ENCODE data around the gene COL5A1. TPM values are rescaled to one million over a fixed set of nuclear protein-coding genes. Genes with fewer than 3 reads are reported as not detected.
A peak's percentile ranks its signal among the peaks of the same experiment; 100 is the strongest.
"Not testable (repeated sequence)": the region's sequence is repeated elsewhere in the genome, so short reads cannot be mapped to it uniquely, and the experiment has no call there.

COL5A1 gene
- polyA plus RNA-seq, 3 donors from 2014 or later, result not detected

GRCh38 chr9:134702291-134702690 is 60.7 kb downstream of the COL5A1 start:
- Mint-ChIP-seq H3K4me1 (no peaks in the 10 kb centered on the region), H3K27ac (no peak overlapping the region), H3K4me3 (no peak overlapping the region)

DNA sequence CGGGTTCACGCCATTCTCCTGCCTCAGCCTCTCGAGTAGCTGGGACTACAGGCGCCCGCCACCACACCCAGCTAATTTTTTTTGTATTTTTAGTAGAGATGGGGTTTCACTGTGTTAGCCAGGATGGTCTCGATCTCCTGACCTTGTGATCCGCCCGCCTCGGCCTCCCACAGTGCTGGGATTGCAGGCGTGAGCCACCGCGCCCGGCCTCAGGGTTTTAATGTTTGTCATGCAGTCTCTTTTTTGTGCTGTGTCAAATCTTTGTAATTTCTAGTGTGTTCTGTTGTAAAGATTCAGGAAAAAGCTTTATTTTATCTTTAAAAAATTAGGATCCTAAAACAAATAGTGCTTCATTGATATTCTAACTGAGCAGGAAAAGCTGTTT is 62.1 kb downstream of the COL5A1 start:
- not testable (repeated sequence) for H3K9me3 Mint-ChIP-seq; H3K4me3 Mint-ChIP-seq; H3K27me3 Mint-ChIP-seq (ENCODE audit: low read depth in 3 of 3); H3K36me3 Mint-ChIP-seq; DNase-seq; H3K4me1 Mint-ChIP-seq; H3K27ac Mint-ChIP-seq

More at GRCh38 chr9:134702291-134702690, 60.7 kb downstream of the COL5A1 start:
- H3K36me3 Mint-ChIP-seq, result no peaks in the 10 kb centered on the region
- H3K9me3 Mint-ChIP-seq, result no peaks in the 10 kb centered on the region
- peaks cover 0 to 4% (median 0%) of the 10 kb centered on the region in 3 donors for H3K27me3 Mint-ChIP-seq (ENCODE audit: low read depth in 3 of 3)
- no peak for DNase-seq

DNA sequence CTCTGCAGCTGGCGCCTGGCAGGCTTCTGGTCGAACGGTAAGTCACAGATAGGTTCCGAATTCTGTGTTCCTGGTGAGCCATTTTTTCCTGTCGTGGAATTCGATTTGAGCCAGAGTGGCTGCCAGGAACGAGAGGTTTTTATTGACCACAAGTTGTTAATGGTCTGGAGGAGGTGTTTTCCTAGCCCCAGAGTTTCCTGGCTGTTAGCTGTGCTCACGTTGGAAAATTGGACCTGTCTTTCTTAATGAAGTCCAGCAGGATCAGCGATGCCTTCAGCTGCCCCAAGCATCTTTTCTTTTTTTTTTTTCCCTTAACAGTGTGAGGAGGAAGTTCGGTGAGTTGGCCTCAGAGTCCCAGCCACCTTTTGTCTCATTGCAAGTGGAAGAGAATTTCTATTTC is 62.9 kb downstream of the COL5A1 start:
- Mint-ChIP-seq H3K27ac (no peak overlapping the region), H3K4me1 (no peaks in the 10 kb centered on the region), H3K27me3 (ENCODE audit: low read depth in 3 of 3) (peaks cover 0 to 4% (median 0%) of the 10 kb centered on the region in 3 donors), H3K4me3 (no peak overlapping the region), H3K36me3 (no peaks in the 10 kb centered on the region), H3K9me3 (no peaks in the 10 kb centered on the region)
- DNase-seq, result no peak

GRCh38 chr9:134705786-134706185 is 64.2 kb downstream of the COL5A1 start:
- Mint-ChIP-seq H3K9me3 (no peaks in the 10 kb centered on the region), H3K27me3 (ENCODE audit: low read depth in 3 of 3) (peaks cover 0 to 4% (median 0%) of the 10 kb centered on the region in 3 donors), H3K4me3 (no peak overlapping the region), H3K36me3 (no peaks in the 10 kb centered on the region), H3K4me1 (no peaks in the 10 kb centered on the region), H3K27ac (no peak overlapping the region)
- no peak for DNase-seq

GRCh38 chr9:134706522-134706921 is 64.9 kb downstream of the COL5A1 start:
- DNase-seq, result no peak
- H3K4me1 Mint-ChIP-seq, result no peaks in the 10 kb centered on the region
- H3K27ac Mint-ChIP-seq, result no peak overlapping the region
- H3K36me3 Mint-ChIP-seq, result no peaks in the 10 kb centered on the region
- H3K9me3 Mint-ChIP-seq, result no peaks in the 10 kb centered on the region
- H3K4me3 Mint-ChIP-seq, result no peak overlapping the region
- H3K27me3 Mint-ChIP-seq (ENCODE audit: low read depth in 3 of 3), result peaks cover 0 to 4% (median 0%) of the 10 kb centered on the region in 3 donors

- Mint-ChIP-seq H3K4me1 (peaks cover 0 to 2% of the 10 kb centered on the region in 2 donors), H3K4me3 (no peak overlapping the region), H3K27me3 (ENCODE audit: low read depth in 3 of 3) (peaks cover 0 to 4% (median 0%) of the 10 kb centered on the region in 3 donors), H3K27ac (no peak overlapping the region), H3K36me3 (no peaks in the 10 kb centered on the region), H3K9me3 (no peaks in the 10 kb centered on the region)
- no peak for DNase-seq
Measured at GRCh38 chr9:134707031-134707680, 65.6 kb downstream of the COL5A1 start.

DNA sequence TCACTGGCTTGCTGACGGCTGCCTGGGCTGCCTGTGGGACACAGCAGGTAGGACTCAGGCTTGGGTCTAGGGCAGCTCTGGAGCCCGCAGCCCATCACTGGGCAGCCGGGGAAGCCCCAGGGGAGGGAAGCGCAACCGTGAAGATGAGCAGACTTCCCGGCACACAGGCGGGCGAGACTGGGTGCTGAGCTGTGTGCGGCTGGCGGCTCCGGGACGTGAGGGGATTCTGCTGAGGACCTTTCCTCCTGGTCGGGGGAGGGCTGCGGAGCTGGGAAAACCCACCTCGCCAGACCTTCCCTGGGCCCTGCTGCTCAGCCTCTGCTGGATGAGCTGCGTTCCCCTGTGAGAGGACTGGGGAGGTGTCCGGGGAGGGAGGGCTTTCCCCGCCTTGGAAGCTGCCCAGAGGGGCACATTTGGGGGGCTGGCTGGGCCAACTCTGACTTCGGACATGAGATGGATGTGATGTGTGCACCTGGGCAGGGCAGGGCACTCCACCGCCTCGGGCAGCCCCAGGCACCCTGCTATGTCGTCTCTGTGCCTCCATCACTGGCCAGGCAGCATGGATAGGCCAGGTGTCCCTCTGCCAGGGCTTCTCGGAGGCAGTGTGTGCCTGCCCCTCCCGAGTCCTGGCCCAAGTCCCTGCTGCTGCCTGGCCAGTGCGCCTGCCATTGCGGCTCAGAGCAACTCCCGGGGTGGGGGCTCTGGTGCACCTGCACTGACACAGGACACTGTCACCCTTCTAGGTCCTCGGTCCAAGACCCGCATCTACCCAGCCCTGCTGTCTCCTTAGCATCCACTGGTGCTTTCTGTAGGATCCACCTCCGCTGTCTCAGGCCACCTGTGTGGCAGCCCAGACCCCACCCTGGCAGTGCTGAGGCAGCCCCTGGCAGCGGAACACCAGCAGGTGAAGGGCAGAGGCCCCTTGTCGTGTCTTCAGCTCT is 66.4 kb downstream of the COL5A1 start:
- no peaks in the 10 kb centered on the region for H3K36me3 Mint-ChIP-seq

DNA sequence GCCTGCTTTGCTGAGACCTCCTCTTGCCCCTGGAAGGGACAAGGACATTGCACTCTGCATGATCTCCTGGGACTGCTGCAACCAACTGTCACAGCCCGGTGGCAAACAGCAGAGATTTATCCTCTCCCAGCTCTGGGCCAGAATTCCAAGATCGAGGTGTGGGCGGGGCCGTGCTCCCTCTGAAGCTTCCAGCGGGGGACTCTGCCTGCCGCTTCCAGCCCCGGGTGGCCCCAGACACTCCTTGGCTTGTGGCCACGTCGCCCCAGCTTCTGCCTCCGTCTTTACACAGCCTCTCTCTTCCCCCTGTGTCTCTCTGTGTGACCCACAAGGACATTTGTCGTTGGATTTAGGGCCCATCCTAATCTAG is 67.1 kb downstream of the COL5A1 start:
- DNase-seq, result no peak
- no peak overlapping the region for H3K27ac Mint-ChIP-seq
- peaks cover 0 to 3% (median 1%) of the 10 kb centered on the region in 6 donors for H3K9me3 Mint-ChIP-seq
- peaks cover 2 to 3% (median 2%) of the 10 kb centered on the region in 3 donors for H3K27me3 Mint-ChIP-seq (ENCODE audit: low read depth in 3 of 3)
- H3K4me3 Mint-ChIP-seq, result no peak overlapping the region
- H3K4me1 Mint-ChIP-seq, result peaks cover 9 to 13% of the 10 kb centered on the region in 2 donors
- peaks cover 0 to 4% (median 0%) of the 10 kb centered on the region in 3 donors for H3K36me3 Mint-ChIP-seq

More for the DNA sequence above, 66.4 kb downstream of the COL5A1 start:
- Mint-ChIP-seq H3K9me3 (no peaks in the 10 kb centered on the region), H3K27me3 (ENCODE audit: low read depth in 3 of 3) (peaks cover 0 to 3% (median 0%) of the 10 kb centered on the region in 3 donors), H3K4me1 (peaks cover 2 to 6% of the 10 kb centered on the region in 2 donors), H3K4me3 (no peak overlapping the region), H3K27ac (no peak overlapping the region)
- no peak for DNase-seq

- Mint-ChIP-seq H3K36me3 (peaks cover 0 to 4% (median 4%) of the 10 kb centered on the region in 3 donors), H3K27me3 (ENCODE audit: low read depth in 3 of 3) (peaks cover 5 to 10% (median 8%) of the 10 kb centered on the region in 3 donors), H3K9me3 (peaks cover 2 to 7% (median 5%) of the 10 kb centered on the region in 6 donors), H3K4me3 (no peak overlapping the region), H3K4me1 (peaks cover 17 to 18% of the 10 kb centered on the region in 2 donors), H3K27ac (no peak overlapping the region)
- DNase-seq, result no peak
Measured at GRCh38 chr9:134709512-134710270, 68.1 kb downstream of the COL5A1 start.

DNA sequence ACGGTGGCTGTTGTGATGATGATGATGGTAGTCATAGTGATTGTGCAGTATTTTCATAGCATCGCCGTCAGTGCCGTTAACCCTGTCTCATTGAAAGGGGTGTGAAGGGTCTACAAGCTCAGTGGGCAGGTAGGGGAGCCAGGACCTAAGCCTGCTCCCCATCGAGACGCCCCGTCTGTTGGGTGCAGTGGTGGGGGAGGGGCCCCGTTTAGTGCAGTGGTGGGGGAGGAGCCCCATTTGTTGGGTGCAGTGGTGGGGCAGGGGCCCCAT is 68.6 kb downstream of the COL5A1 start:
- peaks cover 7 to 10% (median 9%) of the 10 kb centered on the region in 3 donors for H3K27me3 Mint-ChIP-seq (ENCODE audit: low read depth in 3 of 3)
- H3K9me3 Mint-ChIP-seq, result peaks cover 2 to 7% (median 5%) of the 10 kb centered on the region in 6 donors
- H3K36me3 Mint-ChIP-seq, result peaks cover 0 to 4% (median 4%) of the 10 kb centered on the region in 3 donors
- H3K4me3 Mint-ChIP-seq, result no peak overlapping the region
- no peak for DNase-seq
- no peak overlapping the region for H3K27ac Mint-ChIP-seq
- H3K4me1 Mint-ChIP-seq, result peaks cover 17 to 18% of the 10 kb centered on the region in 2 donors

- Mint-ChIP-seq H3K4me1 (peaks cover 17 to 22% of the 10 kb centered on the region in 2 donors), H3K9me3 (peaks cover 2 to 7% (median 5%) of the 10 kb centered on the region in 6 donors), H3K27ac (no peak overlapping the region), H3K36me3 (peaks cover 0 to 4% (median 4%) of the 10 kb centered on the region in 3 donors), H3K4me3 (no peak overlapping the region), H3K27me3 (ENCODE audit: low read depth in 3 of 3) (peaks cover 7 to 10% (median 9%) of the 10 kb centered on the region in 3 donors)
- DNase-seq, result no peak
Measured at GRCh38 chr9:134710901-134711300, 69.3 kb downstream of the COL5A1 start.

DNA sequence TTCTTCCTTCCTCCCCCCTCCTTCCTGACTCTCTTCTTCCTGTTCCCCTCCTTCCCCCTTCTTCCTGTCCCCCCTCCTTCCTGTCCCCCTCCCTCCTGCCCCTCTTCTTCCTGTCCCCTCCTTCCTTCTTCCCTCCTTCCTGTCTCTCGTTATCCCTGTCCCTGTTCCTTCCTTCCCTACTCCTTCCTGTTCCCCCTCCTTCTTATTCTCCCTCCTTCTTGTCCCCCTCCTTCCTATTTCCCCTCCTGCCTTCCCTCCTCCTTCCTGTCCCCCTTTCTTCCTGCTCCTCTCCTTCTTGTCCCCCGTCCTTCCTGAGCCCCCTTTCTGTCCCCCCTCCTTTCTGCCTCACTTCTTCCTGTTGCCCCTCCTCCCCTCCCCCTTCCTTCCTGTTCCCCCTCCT is 70.6 kb downstream of the COL5A1 start:
- Mint-ChIP-seq H3K4me3 (no peak overlapping the region), H3K27me3 (ENCODE audit: low read depth in 3 of 3) (peaks cover 7 to 10% (median 9%) of the 10 kb centered on the region in 3 donors), H3K9me3 (peaks cover 2 to 7% (median 5%) of the 10 kb centered on the region in 6 donors), H3K27ac (peak overlapping the region in 3 of 6 donors; percentile 24 to 71 (median 68)), H3K4me1 (peaks cover 17 to 24% of the 10 kb centered on the region in 2 donors), H3K36me3 (peaks cover 0 to 4% (median 4%) of the 10 kb centered on the region in 3 donors)
- no peak for DNase-seq

- H3K4me3 Mint-ChIP-seq, result peak overlapping the region in 1 of 5 donors; percentile 4
- peaks cover 0 to 4% (median 4%) of the 10 kb centered on the region in 3 donors for H3K36me3 Mint-ChIP-seq
- H3K4me1 Mint-ChIP-seq, result peaks cover 17 to 24% of the 10 kb centered on the region in 2 donors
- peak overlapping the region in 2 of 6 donors; percentile 20 to 64 for H3K27ac Mint-ChIP-seq
- no peak for DNase-seq
- H3K27me3 Mint-ChIP-seq (ENCODE audit: low read depth in 3 of 3), result peaks cover 7 to 10% (median 9%) of the 10 kb centered on the region in 3 donors
- H3K9me3 Mint-ChIP-seq, result peaks cover 2 to 7% (median 5%) of the 10 kb centered on the region in 6 donors
Measured at GRCh38 chr9:134712926-134713325, 71.3 kb downstream of the COL5A1 start.
